ENCODE data around the gene CDON. TPM values are rescaled to one million over a fixed set of nuclear protein-coding genes. Genes with fewer than 3 reads are reported as not detected.

Gene CDON
- total and polyA plus RNA-seq, 9 donors: 15.0 to 211 (median 124) TPM

DNA sequence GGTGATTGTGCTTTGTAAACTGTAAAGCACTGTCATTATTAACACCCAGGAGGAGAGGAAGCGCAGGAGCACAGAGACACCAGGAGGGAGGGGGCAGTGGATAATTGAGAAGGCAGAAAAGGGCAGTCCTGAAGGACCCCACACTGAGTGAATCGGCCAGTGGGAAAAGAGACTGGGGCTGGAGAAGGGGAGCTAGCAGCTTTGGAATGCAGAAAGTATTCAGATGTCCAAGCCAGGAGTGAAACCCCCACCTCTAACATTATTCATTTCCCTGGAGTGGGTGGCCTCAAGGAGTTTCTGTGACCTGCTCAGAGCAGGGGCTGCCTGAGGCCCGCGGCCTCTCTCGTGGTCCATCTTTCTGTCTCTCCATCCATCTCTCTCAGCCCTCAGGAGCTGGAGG lies 38.0 kb upstream of the CDON start:
- WGBS, 3 donors: 23 to 44% (median 31%) methylated on average over 5 of the region's 5 CpGs
- Histone ChIP-seq H3K4me3 (no peak overlapping the region), H3K36me3 (no peaks in the 10 kb centered on the region), H3K9me3 (no peaks in the 10 kb centered on the region), H3K27ac (peak overlapping the region in 1 of 2 donors; percentile 77), H3K27me3 (no peaks in the 10 kb centered on the region), H3K4me1 (ENCODE audit: insufficient read depth) (peaks cover 29% of the 10 kb centered on the region)
- DNase-seq: no peak
- intact Hi-C loops (cut with DNase I): no loop called here
- TF ChIP-seq CTCF (IDR thresholded peaks at IDR 0.05): no peak
- TF ChIP-seq EP300 (IDR thresholded peaks at IDR 0.05): no peak
- no peak for TF ChIP-seq POLR2A (IDR thresholded peaks at IDR 0.05)

DNA sequence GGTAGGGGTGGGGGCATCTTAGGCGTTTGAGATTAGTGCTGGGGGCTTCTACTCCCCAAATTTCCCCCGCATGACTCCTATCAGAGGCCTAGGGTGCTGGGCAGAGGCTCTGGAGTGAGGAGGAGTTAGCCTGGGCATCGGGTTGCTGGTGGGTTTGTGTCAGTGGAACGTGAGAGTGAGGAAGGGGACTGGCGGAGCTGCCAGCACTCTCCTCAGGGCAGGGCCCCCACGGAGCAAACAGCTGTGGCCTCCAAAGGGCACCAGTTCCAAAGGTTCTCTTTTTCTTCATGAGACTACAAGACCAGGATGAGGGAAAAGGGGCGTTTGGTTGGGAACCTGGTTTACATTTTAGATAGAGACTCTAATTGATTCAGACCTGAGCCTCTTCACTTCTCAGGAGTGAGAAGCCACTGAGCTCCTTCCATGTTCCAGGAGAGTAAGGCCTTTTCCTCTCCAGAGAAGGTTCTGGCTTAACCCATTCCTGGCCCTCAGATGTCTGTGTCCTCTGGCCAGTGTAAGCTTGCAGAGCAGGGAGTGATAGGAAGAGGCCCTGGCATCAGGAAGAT lies 35.6 kb upstream of the CDON start:
- intact Hi-C loops (cut with DNase I): no loop called here
- WGBS, 3 donors: 75 to 86% (median 76%) methylated on average over 7 of the region's 7 CpGs
- H3K36me3 ChIP-seq: no peaks in the 10 kb centered on the region

DNA sequence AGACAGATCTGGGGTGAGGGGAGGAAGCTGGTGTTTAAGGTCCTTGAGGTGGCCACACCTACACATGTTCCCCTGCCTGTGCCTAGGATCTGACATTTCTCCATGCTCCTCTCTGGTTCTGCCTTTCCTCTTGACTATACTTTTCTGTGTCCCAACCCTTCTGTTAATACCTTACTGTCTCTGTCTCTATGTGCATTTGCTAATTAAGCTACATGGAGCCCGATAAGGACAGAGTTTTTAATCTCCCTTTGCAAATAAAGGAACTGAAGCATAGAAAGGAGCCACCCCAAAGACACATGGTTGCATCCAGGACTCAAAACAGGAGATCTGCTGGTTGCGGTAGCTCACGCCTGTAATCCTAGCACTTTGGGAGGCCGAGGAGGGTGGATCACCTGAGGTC lies 33.1 kb upstream of the CDON start:
- no peaks in the 10 kb centered on the region for H3K36me3 ChIP-seq
- no peak overlapping the region for H3K4me3 ChIP-seq
- H3K27me3 ChIP-seq: no peaks in the 10 kb centered on the region
- no peaks in the 10 kb centered on the region for H3K9me3 ChIP-seq
- WGBS, 3 donors: 95 to 99% (median 97%) methylated on average over 4 of the region's 4 CpGs
- no peak overlapping the region for H3K27ac ChIP-seq
- intact Hi-C loops (cut with DNase I): no loop called here
- H3K4me1 ChIP-seq (ENCODE audit: insufficient read depth): peaks cover 4% of the 10 kb centered on the region
- no peak for TF ChIP-seq POLR2A (IDR thresholded peaks at IDR 0.05)
- TF ChIP-seq EP300 (IDR thresholded peaks at IDR 0.05): no peak
- TF ChIP-seq CTCF (IDR thresholded peaks at IDR 0.05): no peak
- DNase-seq: no peak

More for the DNA sequence above, 35.6 kb upstream of the CDON start:
- no peaks in the 10 kb centered on the region for H3K9me3 ChIP-seq
- peaks cover 24% of the 10 kb centered on the region for H3K4me1 ChIP-seq (ENCODE audit: insufficient read depth)
- TF ChIP-seq CTCF (IDR thresholded peaks at IDR 0.05) (no peak), POLR2A (IDR thresholded peaks at IDR 0.05) (no peak), EP300 (IDR thresholded peaks at IDR 0.05) (no peak)
- H3K27ac ChIP-seq: no peak overlapping the region
- no peak for DNase-seq
- no peak overlapping the region for H3K4me3 ChIP-seq
- no peaks in the 10 kb centered on the region for H3K27me3 ChIP-seq

- 96 to 100% (median 97%) methylated on average over 5 of the region's 5 CpGs for WGBS, 3 donors
- no peaks in the 10 kb centered on the region for H3K36me3 ChIP-seq
- no peaks in the 10 kb centered on the region for H3K27me3 ChIP-seq
- no peak overlapping the region for H3K27ac ChIP-seq
- TF ChIP-seq POLR2A (IDR thresholded peaks at IDR 0.05): no peak
- TF ChIP-seq CTCF (IDR thresholded peaks at IDR 0.05): no peak
- no peak for TF ChIP-seq EP300 (IDR thresholded peaks at IDR 0.05)
- intact Hi-C loops (cut with DNase I): no loop called here
- DNase-seq: no peak
- no peaks in the 10 kb centered on the region for H3K9me3 ChIP-seq
- no peak overlapping the region for H3K4me3 ChIP-seq
- no peaks in the 10 kb centered on the region for H3K4me1 ChIP-seq (ENCODE audit: insufficient read depth)
Measured at GRCh38 chr11:126090452-126090851, 27.8 kb upstream of the CDON start.
